IMR-90 (cell line): ENCODE data around the gene DNMT3L. TPM values are rescaled to one million over a fixed set of nuclear protein-coding genes. Genes with fewer than 3 reads are reported as not detected.

Experiments
- ATAC-seq: fragments of 200-7000 bp; cut with Tn5 transposase; 2 replicates; pipeline ENCODE4 v1.9.1; 2020; ENCODE audit warnings: low read depth, mild to moderate bottlenecking, moderate library complexity
- BruUV-seq: library from RNA; stranded (reverse); fragments of 400-500 nt; replicated peaks from 2 replicates; lab custom pipeline; 2021; lab: Mats Ljungman, UMichigan
- CTCF ChIA-PET: fragments of 300-600 bp; formaldehyde crosslinking; extraction: SDS; loops from one replicate; lab custom pipeline; 2021; ENCODE audit warnings: antibody characterized with exemption; lab: Yijun Ruan, JAX
- POLR2A ChIA-PET: fragments of 300-600 bp; sonication (Branson Sonifier 250); formaldehyde crosslinking; loops from one replicate; lab custom pipeline; 2022; ENCODE audit warnings: antibody characterized with exemption; ENCODE audit not compliant: unreplicated experiment; lab: Charles Lee
- DNase-seq: peaks from one replicate; pipeline ENCODE4 v3.0.0; 2013
- H2AFZ ChIP-seq: replicated peaks from 2 replicates; pipeline ENCODE3; 2013; ENCODE audit warnings: low read length, mild to moderate bottlenecking; ENCODE audit not compliant: poor library complexity
- H2AK5ac ChIP-seq: 2 replicates; pipeline ENCODE4 v1.6.1; 2013; ENCODE audit warnings: low read depth, low read length, inconsistent platforms
- H2AK9ac ChIP-seq: replicated peaks from 2 replicates; pipeline ENCODE3; 2013; ENCODE audit warnings: mild to moderate bottlenecking, low read depth, low read length, moderate library complexity; ENCODE audit not compliant: poor library complexity
- H2BK120ac ChIP-seq: 2 replicates; pipeline ENCODE4 v1.6.1; 2013; ENCODE audit warnings: low read depth, low read length, inconsistent platforms
- H2BK15ac ChIP-seq: 3 replicates; pipeline ENCODE4 v1.6.1; 2013; ENCODE audit warnings: low read depth, low read length, inconsistent platforms
- H2BK20ac ChIP-seq: 2 replicates; pipeline ENCODE4 v1.6.1; 2013; ENCODE audit warnings: low read depth, mild to moderate bottlenecking, inconsistent platforms, low read length, moderate library complexity
- H2BK5ac ChIP-seq: 2 replicates; pipeline ENCODE4 v1.6.1; 2013; ENCODE audit warnings: mild to moderate bottlenecking, low read depth, low read length, inconsistent platforms; ENCODE audit not compliant: poor library complexity, severe bottlenecking
- H3K14ac ChIP-seq: replicated peaks from 2 replicates; pipeline ENCODE4 v1.6.1; 2013; ENCODE audit warnings: low read depth, low read length, inconsistent platforms
- H3K18ac ChIP-seq: 2 replicates; pipeline ENCODE4 v1.6.1; 2013; ENCODE audit warnings: low read depth, low read length, control low read depth
- H3K23ac ChIP-seq: 2 replicates; pipeline ENCODE4 v1.6.1; 2013; ENCODE audit warnings: low read depth, low read length, inconsistent platforms
- H3K27ac ChIP-seq: 2 replicates; pipeline ENCODE4 v1.5.1; 2013; ENCODE audit warnings: mild to moderate bottlenecking, control low read depth, low read length; ENCODE audit not compliant: insufficient read depth
- H3K27me3 ChIP-seq: 2 replicates; pipeline ENCODE4 v1.6.1; 2013; ENCODE audit warnings: low read length; ENCODE audit not compliant: control insufficient read depth, insufficient read depth
- H3K36me3 ChIP-seq: 2 replicates; pipeline ENCODE4 v1.6.1; 2013; ENCODE audit warnings: low read length, mixed read lengths; ENCODE audit not compliant: control insufficient read depth, insufficient read depth
- H3K4ac ChIP-seq: 2 replicates; pipeline ENCODE4 v1.6.1; 2013; ENCODE audit warnings: low read depth, low read length, inconsistent platforms
- H3K4me1 ChIP-seq: 2 replicates; pipeline ENCODE4 v1.6.1; 2013; ENCODE audit warnings: low read length, mixed read lengths; ENCODE audit not compliant: control insufficient read depth, insufficient read depth
- H3K4me2 ChIP-seq: 2 replicates; pipeline ENCODE4 v1.6.1; 2013; ENCODE audit warnings: low read depth, mild to moderate bottlenecking, control low read depth, low read length, moderate library complexity
- H3K4me3 ChIP-seq: 2 replicates; pipeline ENCODE4 v1.5.1; 2013; ENCODE audit warnings: low read depth, mild to moderate bottlenecking, control low read depth, low read length, moderate library complexity; ENCODE audit not compliant: insufficient read depth
- H3K56ac ChIP-seq: 2 replicates; pipeline ENCODE4 v1.6.1; 2013; ENCODE audit warnings: low read length, inconsistent platforms; ENCODE audit not compliant: insufficient read depth; ENCODE audit errors: extremely low read depth
- H3K79me1 ChIP-seq, 2 experiments: 2 replicates each; pipeline ENCODE4 v1.6.1; 2013; ENCODE audit warnings: low read length in 2 of 2, inconsistent platforms in 1 of 2, low read depth in 1 of 2
- H3K9ac ChIP-seq: 2 replicates; pipeline ENCODE4 v1.6.1; 2013; ENCODE audit warnings: low read depth, low read length, control low read depth
- H3K9me1 ChIP-seq: 2 replicates; pipeline ENCODE4 v1.6.1; 2013; ENCODE audit warnings: low read length, inconsistent platforms; ENCODE audit not compliant: insufficient read depth
- H3K9me3 ChIP-seq: 2 replicates; pipeline ENCODE4 v1.6.1; 2013; ENCODE audit warnings: low read length; ENCODE audit not compliant: control insufficient read depth, insufficient read depth
- H4K20me1 ChIP-seq: 2 replicates; pipeline ENCODE4 v1.6.1; 2013; ENCODE audit warnings: low read length, inconsistent platforms; ENCODE audit not compliant: insufficient read depth
- H4K5ac ChIP-seq: 2 replicates; pipeline ENCODE4 v1.6.1; 2013; ENCODE audit warnings: mild to moderate bottlenecking, low read depth, low read length, control low read depth
- H4K8ac ChIP-seq, 2 experiments: 2 replicates each; pipeline ENCODE4 v1.6.1; 2013; ENCODE audit warnings: low read depth in 2 of 2, low read length in 2 of 2, control low read depth in 1 of 2, inconsistent platforms in 1 of 2
- H4K91ac ChIP-seq: 2 replicates; pipeline ENCODE4 v1.6.1; 2013; ENCODE audit warnings: low read depth, low read length, inconsistent platforms; ENCODE audit not compliant: insufficient read depth
- BHLHE40 ChIP-seq: fragments of 150-350 bp; IDR thresholded peaks from 2 replicates; pipeline ENCODE4 v1.6.1; 2016; ENCODE audit warnings: mild to moderate bottlenecking, low read depth, low read length
- CHD1 ChIP-seq: IDR thresholded peaks from 2 replicates; pipeline ENCODE4 v1.6.1; 2012; ENCODE audit warnings: low read depth, low read length, improper control_type of control experiment
- CTCF ChIP-seq: conservative IDR thresholded peaks from 2 replicates; pipeline ENCODE4 v1.5.1; 2012; ENCODE audit warnings: mild to moderate bottlenecking, low read depth, low read length, improper control_type of control experiment
- ELK1 ChIP-seq: fragments of 150-350 bp; IDR thresholded peaks from 2 replicates; pipeline ENCODE4 v1.6.1; 2016; ENCODE audit warnings: low read depth, mild to moderate bottlenecking, low read length, moderate library complexity, borderline replicate concordance
- FOS ChIP-seq: fragments of 150-350 bp; IDR thresholded peaks from 2 replicates; pipeline ENCODE4 v1.6.1; 2016; ENCODE audit warnings: low read depth, low read length
- MAFK ChIP-seq: IDR thresholded peaks from 2 replicates; pipeline ENCODE4 v1.6.1; 2012; ENCODE audit warnings: low read depth, low read length, improper control_type of control experiment
- MAZ ChIP-seq: IDR thresholded peaks from 2 replicates; pipeline ENCODE4 v1.6.1; 2012; ENCODE audit warnings: low read depth, mild to moderate bottlenecking, low read length, improper control_type of control experiment, moderate library complexity, borderline replicate concordance
- MXI1 ChIP-seq: IDR thresholded peaks from 2 replicates; pipeline ENCODE4 v1.6.1; 2012; ENCODE audit warnings: low read depth, mild to moderate bottlenecking, low read length, moderate library complexity, borderline replicate concordance
- NFE2L2 ChIP-seq: fragments of 150-350 bp; IDR thresholded peaks from 2 replicates; pipeline ENCODE4 v1.6.1; 2016; ENCODE audit warnings: low read depth, mild to moderate bottlenecking, low read length
- POLR2A ChIP-seq: IDR thresholded peaks from 2 replicates; pipeline ENCODE4 v1.6.1; 2012; ENCODE audit warnings: mild to moderate bottlenecking, low read depth, low read length
- RAD21 ChIP-seq: IDR thresholded peaks from 2 replicates; pipeline ENCODE4 v1.6.1; 2012; ENCODE audit warnings: low read length, improper control_type of control experiment
- RFX5 ChIP-seq: IDR thresholded peaks from 2 replicates; pipeline ENCODE4 v1.8.0; 2012; ENCODE audit warnings: low read depth, mild to moderate bottlenecking, low read length, moderate library complexity
- USF2 ChIP-seq: fragments of 150-350 bp; IDR thresholded peaks from 2 replicates; pipeline ENCODE4 v1.6.1; 2017; ENCODE audit warnings: mild to moderate bottlenecking, antibody characterized with exemption, low read length, low read depth
- WGBS, 2 experiments: methylation state at CpG; one replicate each; pipeline versions ENCODE4 v1.1.5 to v1.1.7; 2013; ENCODE audit warnings: missing lambda C conversion rate in 2 of 2; ENCODE audit not compliant: insufficient read length in 1 of 2; ENCODE audit errors: extremely low coverage in 2 of 2; 5-methylcytosine and 5-hydroxymethylcytosine counted together
- dilution Hi-C: fragments of 300-500 bp; cut with HindIII; formaldehyde crosslinking; loops from one replicate; pipeline ENCODE4 v1.14.3; 2018; ENCODE audit warnings: low sequenced_read_pairs; ENCODE audit not compliant: unreplicated experiment
- in situ Hi-C: fragments of 300-500 bp; cut with MboI; formaldehyde crosslinking; loops from 3 replicates; pipeline ENCODE4 v1.14.3; 2019; ENCODE audit warnings: low sequenced_read_pairs, inconsistent platforms, mixed read lengths
- intact Hi-C: fragments of 100-400 bp; cut with micrococcal nuclease; formaldehyde crosslinking; loops from 2 replicates; pipeline ENCODE4 v1.10.0; 2022
- polyA plus RNA-seq, 3 experiments: library from polyadenylated mRNA; depleted of rRNA; stranded (reverse); fragments of >200 nt; gene quantifications; 2 replicates each; pipeline ENCODE4 v1.2.3, GENCODE V29; 2012; ENCODE audit warnings: low replicate concordance in 1 of 3
- total RNA-seq: library from RNA; depleted of rRNA; stranded (reverse); fragments of >200 nt; gene quantifications from 2 replicates; pipeline ENCODE4 v1.2.3, GENCODE V29; 2012

The DNMT3L gene
- total and polyA plus RNA-seq, 2 of the 4 experiments (the other 2 are of a cell fraction) = not detected

- H3K4ac ChIP-seq = no peak overlapping the region
- ChIA-PET POLR2A (no interaction called here), CTCF (no interaction called here)
- H2AFZ ChIP-seq = no peak overlapping the region
- H2BK20ac ChIP-seq = no peak overlapping the region
- H2AK5ac ChIP-seq = no peak overlapping the region
- H2AK9ac ChIP-seq = no peak overlapping the region
- H3K14ac ChIP-seq = no peak overlapping the region
- H4K5ac ChIP-seq = no peak overlapping the region
- no peak overlapping the region for H3K4me3 ChIP-seq
- H3K4me1 ChIP-seq = peaks cover 4% of the 10 kb centered on the region; the same call in 1 of the 2 replicates
- no peak overlapping the region for H3K9ac ChIP-seq
- no peak overlapping the region for H2BK5ac ChIP-seq
- H3K18ac ChIP-seq = no peak overlapping the region
- H3K36me3 ChIP-seq = no peaks in the 10 kb centered on the region
- 78% methylated on average over 12 of the region's 24 CpGs; no CpG with 5 or more reads in 1 of the 2 experiments for WGBS, 2 experiments
- ATAC-seq (no peak), DNase-seq (no peak)
- intact Hi-C loops (no loop called here), in situ Hi-C loops (no loop called here), dilution Hi-C loops (no loop called here)
- no peak overlapping the region for H3K23ac ChIP-seq
- no peak overlapping the region for H2BK120ac ChIP-seq
- no peak overlapping the region for H4K8ac ChIP-seq
- H3K56ac ChIP-seq = no peak overlapping the region
- no peak overlapping the region for H2BK15ac ChIP-seq
- H3K9me1 ChIP-seq = no peaks in the 10 kb centered on the region
- TF ChIP-seq RAD21 (no peak), CTCF (no peak), USF2 (no peak), FOS (no peak), CHD1 (no peak), ELK1 (no peak), NFE2L2 (no peak), MXI1 (no peak), MAFK (no peak), RFX5 (no peak), POLR2A (no peak), BHLHE40 (no peak), MAZ (no peak)
- no peaks in the 10 kb centered on the region for H3K79me1 ChIP-seq
- peaks cover 21% of the 10 kb centered on the region; the same call in 1 of the 2 replicates for H3K27me3 ChIP-seq
- H3K4me2 ChIP-seq = no peak overlapping the region
- no peak overlapping the region for H4K91ac ChIP-seq
- no peaks in the 10 kb centered on the region for H3K9me3 ChIP-seq
- no peak overlapping the region for H3K27ac ChIP-seq
- BruUV-seq = no TSS peak
- no peaks in the 10 kb centered on the region for H4K20me1 ChIP-seq
These were observed 27.8 kb upstream of the DNMT3L start for GRCh38 chr21:44289381-44290010.
